SH-SY5Y (cell line): ENCODE results near the gene MSL3B.

Experiments used
- GATA2 ChIP-seq: IDR thresholded peaks from 2 replicates; pipeline ENCODE4 v1.6.1; 2011; ENCODE audit warnings: mild to moderate bottlenecking, low read depth, low read length
- GATA3 ChIP-seq: IDR thresholded peaks from 2 replicates; pipeline ENCODE4 v1.6.1; 2011; ENCODE audit warnings: low read depth, mild to moderate bottlenecking, low read length, moderate library complexity

DNA sequence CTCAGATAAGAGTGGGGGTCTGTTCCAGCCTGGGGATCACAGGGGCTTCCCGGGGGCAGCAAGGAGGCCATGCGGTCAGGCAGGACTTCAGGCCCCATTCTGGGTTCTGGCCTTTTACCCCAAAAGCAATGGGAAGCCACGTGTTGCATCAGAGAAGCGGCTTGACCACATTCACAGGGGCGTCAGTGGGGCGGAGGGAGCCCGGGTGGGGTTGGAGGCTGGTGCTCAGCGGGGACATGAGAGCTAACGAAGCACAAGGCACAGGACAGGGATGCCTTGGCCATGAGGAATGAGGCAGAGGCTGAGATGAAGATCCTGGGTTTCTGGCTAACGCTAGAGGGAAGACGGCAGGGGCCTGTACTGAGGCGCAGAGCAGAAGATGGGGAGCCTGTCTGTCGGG, 19.9 kb downstream of the MSL3B start:
- TF ChIP-seq GATA2 (no peak), GATA3 (no peak)
